MM.1S (cell line): ENCODE data around the gene PSMG3.

Source experiments
- DNase-seq: peaks from one replicate; pipeline ENCODE4 v3.0.0-alpha.2; 2015
- H2AFZ ChIP-seq: fragments of 300-600 bp; sonication (generic); 2 replicates; pipeline ENCODE4 v1.6.0; 2016; ENCODE audit warnings: antibody characterized with exemption, low read length
- H3F3A ChIP-seq: fragments of 300-600 bp; sonication (generic); 2 replicates; pipeline ENCODE4 v1.6.1; 2016; ENCODE audit warnings: mild to moderate bottlenecking, antibody characterized with exemption, low read length, moderate library complexity, mixed read lengths; ENCODE audit not compliant: insufficient read depth
- H3K27ac ChIP-seq: fragments of 300-600 bp; sonication (generic); 2 replicates; pipeline ENCODE4 v1.5.1; 2016; ENCODE audit warnings: mild to moderate bottlenecking, low read length
- H3K27me3 ChIP-seq: fragments of 300-600 bp; sonication (generic); replicated peaks from 2 replicates; pipeline ENCODE4 v1.6.0; 2016; ENCODE audit warnings: low read length; ENCODE audit not compliant: insufficient read depth
- H3K36me3 ChIP-seq: fragments of 300-600 bp; sonication (generic); replicated peaks from 2 replicates; pipeline ENCODE4 v1.6.1; 2016; ENCODE audit warnings: mild to moderate bottlenecking, low read length, mixed read lengths; ENCODE audit not compliant: insufficient read depth
- H3K4me1 ChIP-seq: fragments of 300-600 bp; sonication (generic); 2 replicates; pipeline ENCODE4 v1.6.1; 2016; ENCODE audit warnings: low read length, mixed read lengths
- H3K4me2 ChIP-seq: fragments of 300-600 bp; sonication (generic); 2 replicates; pipeline ENCODE4 v1.6.0; 2016; ENCODE audit warnings: low read depth, low read length
- H3K4me3 ChIP-seq: fragments of 300-600 bp; sonication (generic); 2 replicates; pipeline ENCODE4 v1.5.1; 2016; ENCODE audit warnings: low read length, mixed read lengths
- H3K79me2 ChIP-seq: fragments of 300-600 bp; sonication (generic); 2 replicates; pipeline ENCODE4 v1.6.1; 2016; ENCODE audit warnings: mixed run types, low read length, mixed read lengths
- H3K9ac ChIP-seq: fragments of 300-600 bp; sonication (generic); 2 replicates; pipeline ENCODE4 v1.6.1; 2016; ENCODE audit warnings: low read length, mixed read lengths
- H3K9me2 ChIP-seq: fragments of 300-600 bp; sonication (generic); replicated peaks from 2 replicates; pipeline ENCODE4 v1.6.1; 2016; ENCODE audit warnings: mild to moderate bottlenecking, low read length, mixed read lengths; ENCODE audit not compliant: insufficient read depth
- H3K9me3 ChIP-seq: fragments of 300-600 bp; sonication (generic); replicated peaks from 2 replicates; pipeline ENCODE4 v1.6.1; 2016; ENCODE audit warnings: mild to moderate bottlenecking, low read length, mixed read lengths; ENCODE audit not compliant: insufficient read depth
- H4K20me1 ChIP-seq: fragments of 300-600 bp; sonication (generic); 2 replicates; pipeline ENCODE4 v1.6.1; 2016; ENCODE audit warnings: mild to moderate bottlenecking, low read length, moderate library complexity, mixed read lengths; ENCODE audit not compliant: insufficient read depth
- CTCF ChIP-seq: fragments of 300-600 bp; sonication (generic); IDR thresholded peaks from 2 replicates; pipeline ENCODE4 v1.5.1; 2016; ENCODE audit warnings: antibody characterized with exemption, low read length, mixed read lengths
- EZH2 ChIP-seq: fragments of 300-600 bp; sonication (generic); optimal IDR thresholded peaks from 2 replicates; pipeline ENCODE3; 2017; ENCODE audit warnings: low read depth, mild to moderate bottlenecking, antibody characterized with exemption, low read length, mixed read lengths
- EZH2phosphoT487 ChIP-seq: fragments of 300-600 bp; sonication (generic); IDR thresholded peaks from 2 replicates; pipeline ENCODE4 v1.6.1; 2018; ENCODE audit warnings: antibody characterized with exemption, low read length

The PSMG3 gene

GRCh38 chr7:1599640-1600395 lies 30.0 kb upstream of the PSMG3 start:
- Histone ChIP-seq H3K4me3 (no peak overlapping the region), H3K4me1 (no peaks in the 10 kb centered on the region), H3K9me2 (no peaks in the 10 kb centered on the region), H3K27ac (no peak overlapping the region), H3K9ac (no peak overlapping the region), H3K79me2 (no peaks in the 10 kb centered on the region), H3K9me3 (no peaks in the 10 kb centered on the region), H3F3A (no peaks in the 10 kb centered on the region), H2AFZ (no peak overlapping the region), H4K20me1 (no peaks in the 10 kb centered on the region), H3K4me2 (no peak overlapping the region), H3K27me3 (peaks cover 98% of the 10 kb centered on the region), H3K36me3 (no peaks in the 10 kb centered on the region)
- DNase-seq: no peak
- no peak for TF ChIP-seq EZH2phosphoT487
- no peak for TF ChIP-seq CTCF
- no peak for TF ChIP-seq EZH2

DNA sequence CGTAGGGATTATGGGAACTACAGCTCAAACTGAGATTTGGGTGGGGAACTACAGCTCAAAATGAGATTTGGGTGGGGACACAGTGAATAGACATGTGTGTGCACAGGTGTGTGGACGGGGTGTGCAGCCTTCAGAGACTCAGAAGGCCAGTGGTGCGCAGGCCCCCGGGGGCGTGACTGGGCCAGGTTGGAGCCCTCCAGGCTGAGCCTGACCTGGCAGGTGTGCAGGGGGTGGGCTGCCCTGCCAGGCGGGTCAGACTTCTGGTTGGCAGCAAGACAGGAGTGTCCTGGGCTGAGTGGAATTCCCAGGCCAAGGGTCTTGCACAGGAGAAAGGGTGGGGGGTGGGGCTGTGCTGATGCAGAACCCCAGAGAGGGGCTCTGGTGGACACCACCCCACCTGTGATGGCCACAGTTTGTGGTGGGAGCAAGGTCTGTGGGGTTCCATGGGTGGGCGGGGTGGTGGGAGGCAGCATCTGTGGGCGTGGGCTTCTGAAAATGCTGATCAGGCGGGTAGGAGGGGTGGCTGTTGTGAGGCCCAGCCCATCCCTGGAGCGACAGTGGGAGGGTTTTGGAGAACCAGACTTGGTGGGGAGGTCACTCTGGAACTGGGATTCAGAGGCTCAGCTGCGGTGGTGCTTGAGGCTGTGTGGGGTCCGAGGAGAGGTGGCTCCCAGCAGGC lies 29.3 kb upstream of the PSMG3 start:
- H3K9me2 ChIP-seq: no peaks in the 10 kb centered on the region
- H3K9me3 ChIP-seq: no peaks in the 10 kb centered on the region
- H3K9ac ChIP-seq: no peak overlapping the region
- no peak overlapping the region for H3K4me3 ChIP-seq
- H3K4me2 ChIP-seq: no peak overlapping the region
- no peaks in the 10 kb centered on the region for H3F3A ChIP-seq
- no peaks in the 10 kb centered on the region for H4K20me1 ChIP-seq
- no peaks in the 10 kb centered on the region for H3K36me3 ChIP-seq
- H3K79me2 ChIP-seq: no peaks in the 10 kb centered on the region
- peaks cover 91% of the 10 kb centered on the region for H3K27me3 ChIP-seq
- no peak for TF ChIP-seq EZH2phosphoT487
- no peak for TF ChIP-seq CTCF
- no peak for TF ChIP-seq EZH2
- H2AFZ ChIP-seq: no peak overlapping the region
- DNase-seq: no peak
- H3K27ac ChIP-seq: no peak overlapping the region
- no peaks in the 10 kb centered on the region for H3K4me1 ChIP-seq

- H4K20me1 ChIP-seq: no peaks in the 10 kb centered on the region
These were observed 28.5 kb upstream of the PSMG3 start for GRCh38 chr7:1598286-1598685.

More at GRCh38 chr7:1598286-1598685, 28.5 kb upstream of the PSMG3 start:
- Histone ChIP-seq H3K27ac (no peak overlapping the region), H3K9me3 (no peaks in the 10 kb centered on the region), H3K79me2 (no peaks in the 10 kb centered on the region), H3K27me3 (peaks cover 85% of the 10 kb centered on the region), H3K4me1 (no peaks in the 10 kb centered on the region), H3K9ac (no peak overlapping the region), H3K36me3 (no peaks in the 10 kb centered on the region), H3K4me3 (no peak overlapping the region), H3K9me2 (no peaks in the 10 kb centered on the region), H3K4me2 (no peak overlapping the region), H2AFZ (no peak overlapping the region), H3F3A (no peaks in the 10 kb centered on the region)
- no peak for DNase-seq
- TF ChIP-seq EZH2: no peak
- TF ChIP-seq EZH2phosphoT487: no peak
- TF ChIP-seq CTCF: no peak
